ENCODE results near the gene IQCM.

- TF ChIP-seq GATA2 (IDR thresholded peaks at IDR 0.05; ENCODE audit: low read depth, low read length) (no peak), GATA3 (IDR thresholded peaks at IDR 0.05; ENCODE audit: low read depth, low read length) (no peak)
These were observed 504.6 kb downstream of the IQCM start for GRCh38 chr4:149311076-149311475.
